HTR-8/SVneo (cell line): ENCODE measurements around the gene CTAGE1.

Experiments
- DNase-seq: peaks from one replicate; pipeline ENCODE4 v3.0.0; 2011; ENCODE audit warnings: low spot score, mixed read lengths; ENCODE audit not compliant: insufficient read length
- FAIRE-seq: peaks from 2 replicates; lab custom pipeline; 2011; peaks lifted over from hg19 to GRCh38; lab: Jason Lieb, UNC

CTAGE1 gene

GRCh38 chr18:22439447-22439846 is 21.7 kb upstream of the CTAGE1 start:
- FAIRE-seq (no peak), DNase-seq (no peak)

- DNase-seq (no peak), FAIRE-seq (no peak)
Measured at GRCh38 chr18:22436136-22436535, 18.4 kb upstream of the CTAGE1 start.

- no peak for FAIRE-seq
- no peak for DNase-seq
Measured at GRCh38 chr18:22434973-22435608, 17.4 kb upstream of the CTAGE1 start.

GRCh38 chr18:22433956-22434355 is 16.2 kb upstream of the CTAGE1 start:
- no peak for DNase-seq

GRCh38 chr18:22432657-22433137 is 15.0 kb upstream of the CTAGE1 start:
- peak; percentile 81 for DNase-seq
- FAIRE-seq, result no peak

More at GRCh38 chr18:22433956-22434355, 16.2 kb upstream of the CTAGE1 start:
- no peak for FAIRE-seq

DNA sequence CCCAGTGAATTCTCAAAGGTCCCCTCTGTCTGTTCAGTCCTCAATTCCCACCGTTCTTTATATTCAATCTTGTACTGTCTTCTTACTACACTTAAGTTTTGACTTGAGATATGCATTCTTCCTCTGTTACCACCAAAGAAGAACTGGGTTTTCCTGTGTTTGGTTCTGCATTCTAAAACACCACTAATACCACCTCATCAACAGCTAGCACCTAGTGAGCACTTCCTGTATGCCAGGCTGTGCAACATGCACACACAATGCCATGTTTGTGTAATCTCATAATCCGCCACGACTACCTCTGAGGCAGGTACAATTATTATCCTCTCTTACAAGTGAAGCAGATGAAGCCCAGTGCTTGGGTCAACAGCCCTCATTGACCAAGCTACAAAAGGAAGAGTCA is 11.8 kb upstream of the CTAGE1 start:
- no peak for FAIRE-seq
- DNase-seq, result no peak

DNA sequence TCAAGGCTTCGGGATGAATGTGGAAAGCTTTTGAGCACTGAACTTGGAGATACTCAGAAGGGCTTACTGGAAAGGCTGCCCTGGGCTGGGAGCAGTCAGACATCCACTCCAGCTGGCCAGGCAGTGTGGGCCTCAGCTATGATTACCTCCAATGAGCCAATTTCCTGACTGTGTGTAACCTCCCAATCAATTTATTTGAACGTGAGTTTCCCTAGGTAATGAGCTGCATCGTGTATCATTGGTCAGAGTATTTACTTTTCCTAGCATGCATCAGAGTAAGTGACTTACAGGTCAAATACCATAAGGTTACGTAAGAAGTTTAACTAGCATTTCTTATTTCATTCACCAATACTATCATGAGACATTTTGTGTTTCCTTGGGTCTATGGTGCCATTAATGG is 11.0 kb upstream of the CTAGE1 start:
- no peak for DNase-seq
- no peak for FAIRE-seq

DNA sequence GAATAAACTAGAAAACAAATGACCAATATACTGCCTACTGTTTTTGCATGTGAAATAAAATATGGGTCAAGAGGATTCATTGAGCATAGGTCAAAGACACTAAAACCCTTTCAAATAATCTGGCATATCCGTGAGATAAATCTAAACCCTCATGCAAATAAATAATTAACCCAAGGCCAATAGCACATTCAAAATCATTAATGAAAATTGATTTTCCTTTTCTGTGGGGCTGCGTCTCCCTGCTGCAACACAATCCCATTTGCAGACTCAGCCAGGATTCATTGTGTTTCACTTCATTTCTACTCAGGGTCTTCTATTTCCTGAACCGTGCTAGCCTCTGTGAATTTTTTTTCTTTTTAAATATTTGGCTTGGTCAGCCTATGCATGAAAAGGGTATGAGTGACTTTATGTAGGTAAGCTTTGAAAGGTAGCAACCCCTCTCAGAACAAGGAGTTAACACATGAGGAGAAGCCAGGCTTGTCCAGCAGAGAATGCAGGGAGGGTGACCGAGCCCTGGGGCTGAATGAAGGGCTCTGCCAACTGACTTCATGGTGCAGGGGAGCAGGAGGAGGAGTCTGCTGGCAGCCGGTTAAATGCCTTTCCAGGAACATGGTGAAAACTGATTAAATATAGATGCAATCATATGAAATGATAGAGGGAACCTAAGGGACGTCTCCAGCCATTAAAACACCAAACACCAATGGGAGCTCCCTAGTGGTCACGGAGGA is 10.3 kb upstream of the CTAGE1 start:
- FAIRE-seq, result no peak
- no peak for DNase-seq

GRCh38 chr18:22424565-22424963 is 6.8 kb upstream of the CTAGE1 start:
- DNase-seq (no peak), FAIRE-seq (no peak)

DNA sequence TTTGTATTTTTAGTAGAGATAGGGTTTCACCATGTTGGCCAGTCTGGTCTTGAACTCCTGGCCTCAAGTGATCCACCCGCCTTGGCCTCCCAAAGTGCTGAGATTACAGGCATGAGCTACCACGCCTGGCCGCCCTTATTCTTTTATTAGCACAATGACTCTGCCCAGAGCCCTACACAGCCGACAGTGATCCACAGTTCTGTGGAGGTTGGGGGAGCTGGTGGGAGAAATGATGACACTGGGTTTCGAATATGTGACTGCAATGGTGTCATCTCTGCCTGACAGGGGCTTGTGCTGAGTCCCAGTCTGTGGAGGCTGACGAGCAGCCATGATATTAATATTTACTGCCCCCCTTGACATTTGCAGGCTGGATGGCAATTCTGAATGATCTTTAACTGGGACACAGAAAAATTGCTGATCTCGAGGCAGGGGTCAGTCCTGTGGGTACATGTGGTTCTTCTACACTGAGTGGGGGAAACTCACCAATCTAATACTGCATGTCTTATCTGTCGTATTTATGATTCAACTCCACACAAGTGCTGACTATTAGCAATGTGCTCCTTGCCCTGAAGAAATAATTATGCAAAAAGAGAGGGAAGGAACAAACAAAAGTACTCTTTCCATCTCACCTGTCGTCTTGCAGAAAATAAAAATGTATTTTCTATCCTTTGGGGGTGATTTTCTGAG is 6.3 kb upstream of the CTAGE1 start:
- FAIRE-seq (no peak), DNase-seq (no peak)

DNA sequence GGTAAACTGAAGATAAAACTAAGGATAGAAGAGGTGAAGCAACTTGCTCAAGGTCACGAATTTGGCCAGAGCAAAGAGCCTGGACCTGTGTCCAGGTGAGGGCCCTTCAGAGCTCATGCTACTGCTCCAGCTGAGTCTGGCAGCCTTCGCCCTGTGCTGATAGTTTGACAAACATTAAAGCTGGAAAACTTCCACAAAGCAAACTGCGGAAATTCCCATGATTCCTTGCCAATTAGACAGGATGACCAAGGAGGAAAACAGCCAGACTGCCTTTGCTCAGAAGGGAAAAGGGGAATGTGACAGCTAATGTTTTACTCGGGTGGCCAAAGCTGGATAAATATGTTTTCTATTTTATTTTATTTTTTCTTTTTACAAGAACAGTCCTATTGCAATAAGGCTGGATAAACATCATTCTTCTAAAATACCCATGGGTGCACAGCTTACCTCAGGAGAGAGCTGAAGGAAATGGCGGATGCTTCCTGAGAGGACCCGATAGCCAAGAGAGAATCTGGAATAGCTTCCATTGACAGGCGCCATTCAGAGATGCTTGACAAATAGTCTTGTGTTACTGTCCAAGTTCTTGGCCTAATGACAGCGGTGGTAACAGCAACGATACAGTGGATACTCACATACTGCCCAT is 5.3 kb upstream of the CTAGE1 start:
- FAIRE-seq, result no peak

GRCh38 chr18:22420652-22421051 is 2.9 kb upstream of the CTAGE1 start:
- no peak for FAIRE-seq
- no peak for DNase-seq

More for the DNA sequence above, 5.3 kb upstream of the CTAGE1 start:
- DNase-seq, result no peak

DNA sequence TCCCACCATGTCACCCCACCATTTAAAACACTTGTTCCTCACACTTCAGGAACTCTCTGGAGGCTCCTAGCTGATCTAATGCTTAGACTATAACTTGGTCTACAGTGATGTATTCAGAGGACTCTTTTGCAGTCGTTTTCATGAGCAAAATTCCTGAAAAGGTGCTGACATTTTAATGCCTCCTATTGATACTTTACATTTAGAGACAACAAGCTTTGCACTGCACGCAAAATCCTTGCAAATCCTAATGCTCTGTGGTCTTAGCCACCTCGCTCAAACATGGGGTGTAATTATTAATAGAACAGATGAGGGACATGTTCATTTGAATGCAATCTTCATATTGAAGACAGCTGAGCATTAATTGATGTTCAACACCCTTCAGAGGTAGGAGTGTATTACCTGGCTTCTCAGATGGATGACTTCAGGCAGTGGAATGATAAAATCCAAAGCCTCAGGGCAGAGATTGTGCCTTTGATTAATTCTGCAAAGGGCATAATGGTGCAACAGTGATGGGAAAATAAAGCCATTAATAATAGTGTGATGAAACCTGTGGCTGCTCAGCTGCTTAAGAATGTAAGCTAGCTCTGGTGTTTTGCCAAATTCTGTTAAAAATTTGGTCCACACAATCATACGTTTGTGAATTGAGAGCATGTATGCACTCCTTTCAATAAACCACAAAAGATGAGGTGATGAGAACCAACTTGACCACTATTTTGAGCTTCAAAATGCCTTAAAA is 5.4 kb downstream of the CTAGE1 start:
- DNase-seq (no peak), FAIRE-seq (no peak)

DNA sequence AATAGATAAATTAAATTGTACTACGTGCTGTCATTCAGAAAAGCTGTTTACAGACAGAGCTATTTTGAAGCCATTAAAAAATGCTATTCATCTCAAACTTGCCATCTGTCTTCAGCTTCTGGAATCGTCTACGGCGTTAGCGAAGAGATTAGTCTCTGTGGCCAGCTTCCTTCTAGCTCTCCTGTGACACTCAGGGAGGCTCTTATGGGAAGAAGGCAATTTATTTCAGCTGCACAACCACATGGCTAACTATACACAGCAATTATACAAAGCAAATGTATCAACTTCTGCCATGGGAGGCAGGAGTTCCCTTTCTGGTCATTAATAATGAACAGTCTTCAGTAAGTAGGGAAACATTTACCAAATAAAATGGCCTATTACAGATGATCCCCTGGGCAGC is 6.3 kb downstream of the CTAGE1 start:
- no peak for FAIRE-seq

DNA sequence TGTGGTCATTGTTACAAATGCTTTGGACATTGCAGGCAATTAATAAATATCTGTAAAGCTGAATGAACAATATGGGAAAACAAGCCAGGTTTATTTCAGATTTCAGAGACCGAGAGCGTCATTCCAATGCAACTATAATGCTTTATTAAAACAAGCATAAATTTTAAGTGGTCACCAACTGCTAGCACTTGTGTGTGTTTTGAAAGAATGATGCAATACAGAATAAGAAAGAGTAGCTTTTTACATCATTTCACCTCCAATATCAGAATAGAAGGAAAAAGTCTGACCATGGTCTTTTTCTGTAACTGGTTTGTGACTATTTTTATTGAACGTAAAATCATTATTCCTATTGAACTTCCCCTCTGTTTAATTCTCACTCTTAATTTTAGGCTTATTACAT is 7.6 kb downstream of the CTAGE1 start:
- no peak for FAIRE-seq
- DNase-seq, result no peak

More for the DNA sequence above, 6.3 kb downstream of the CTAGE1 start:
- no peak for DNase-seq

DNA sequence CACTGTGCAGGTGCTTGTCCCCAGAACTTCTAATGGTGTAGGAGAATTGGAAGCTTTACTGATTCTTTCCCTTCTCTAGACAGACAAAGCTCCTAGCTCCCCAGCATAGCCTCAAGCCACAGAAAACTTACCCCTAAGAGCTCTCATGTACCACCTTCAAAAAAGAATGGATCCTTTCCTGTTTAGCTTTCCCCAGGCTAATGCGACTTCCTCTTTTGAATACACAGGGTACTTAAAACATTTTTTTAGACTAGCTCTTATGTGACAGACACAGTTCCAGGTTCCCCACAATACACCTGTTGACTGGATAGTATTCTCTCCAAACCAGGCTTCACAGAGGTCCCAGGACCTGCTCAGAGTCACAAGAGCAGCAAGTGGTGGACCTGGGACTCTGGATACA is 8.3 kb downstream of the CTAGE1 start:
- FAIRE-seq, result no peak
- DNase-seq, result no peak

DNA sequence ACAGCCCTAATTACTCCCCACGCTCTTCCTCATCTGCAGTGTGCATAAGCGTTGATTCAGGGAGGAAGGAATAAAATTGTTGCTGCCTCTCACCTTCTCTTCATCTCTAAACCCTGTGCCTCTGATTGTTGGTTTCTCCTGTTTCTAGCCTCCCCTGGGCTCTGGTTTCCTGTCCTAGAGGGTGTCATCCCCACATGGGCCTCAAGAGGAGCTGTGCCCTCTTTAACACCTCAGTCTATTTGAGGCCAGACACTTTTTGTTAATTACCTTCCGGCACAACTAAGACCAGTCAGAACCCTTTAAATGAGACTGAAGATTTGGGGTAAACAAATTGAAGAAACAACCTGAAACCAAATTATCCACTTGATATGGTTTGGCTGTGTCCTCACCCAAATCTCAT is 9.7 kb downstream of the CTAGE1 start:
- DNase-seq (no peak), FAIRE-seq (no peak)

GRCh38 chr18:22405142-22405541 is 12.6 kb downstream of the CTAGE1 start:
- FAIRE-seq (no peak), DNase-seq (no peak)

DNA sequence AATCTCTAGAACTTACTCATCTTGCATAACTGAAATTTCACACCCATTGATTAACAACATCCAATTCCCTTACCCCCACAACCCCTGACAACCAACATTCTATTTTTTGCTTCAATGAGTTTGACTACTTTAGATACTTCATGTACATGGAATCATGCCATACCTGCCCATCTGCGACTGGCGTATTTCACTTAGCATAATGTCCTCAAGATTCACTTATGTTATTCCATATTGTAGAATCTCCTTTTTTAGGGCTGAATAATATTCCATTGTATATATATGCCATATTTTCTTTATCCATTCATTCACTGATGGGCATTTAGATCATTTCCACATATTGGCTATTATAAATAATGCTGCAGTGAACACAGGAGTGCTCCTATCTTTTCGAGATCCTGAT is 13.8 kb downstream of the CTAGE1 start:
- no peak for DNase-seq
- FAIRE-seq, result no peak

DNA sequence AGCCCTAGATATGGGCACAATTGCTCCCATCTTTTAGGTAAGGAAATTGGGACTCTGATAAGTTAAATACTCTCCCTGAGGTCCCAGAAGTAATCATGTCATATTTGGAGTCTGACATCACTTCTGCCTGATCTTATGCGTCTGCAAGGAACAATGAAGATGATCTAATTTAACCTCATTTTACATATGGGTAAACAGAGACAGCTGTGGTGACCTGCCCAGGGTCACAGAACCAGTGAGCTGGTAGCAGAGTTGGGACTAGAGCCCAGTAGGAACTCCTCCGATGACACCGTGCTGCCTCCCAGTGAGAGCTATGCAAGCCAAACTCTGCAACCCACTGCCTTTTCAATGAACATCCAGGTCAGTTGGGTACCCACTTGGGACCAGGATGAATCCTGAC is 17.8 kb downstream of the CTAGE1 start:
- FAIRE-seq, result no peak

More for the DNA sequence above, 17.8 kb downstream of the CTAGE1 start:
- DNase-seq, result no peak
